HCT116 (cell line): ENCODE measurements around the gene TRMT1. TPM values are rescaled to one million over a fixed set of nuclear protein-coding genes. Genes with fewer than 3 reads are reported as not detected.

Source experiments
- ATAC-seq: fragments of 200-7000 bp; cut with Tn5 transposase; 2 replicates; pipeline ENCODE4 v1.9.1; 2020; ENCODE audit warnings: mild to moderate bottlenecking, moderate library complexity
- BruUV-seq: library from RNA; stranded (reverse); fragments of 400-500 nt; replicated peaks from 2 replicates; lab custom pipeline; 2021; lab: Mats Ljungman, UMichigan
- CTCF ChIA-PET: fragments of 300-600 bp; sonication (Branson Sonifier 250); formaldehyde crosslinking; loops from one replicate; lab custom pipeline; 2021; ENCODE audit warnings: antibody characterized with exemption; lab: Charles Lee
- POLR2A ChIA-PET: fragments of 300-600, 350-600 bp; sonication (Branson Sonifier 250); formaldehyde crosslinking; loops from one replicate; lab custom pipeline; 2021; ENCODE audit warnings: antibody characterized with exemption; lab: Charles Lee
- RAD21 ChIA-PET, 2 experiments: fragments of 300-600 bp; sonication (Branson Sonifier 250); formaldehyde crosslinking; loops; one replicate each; lab custom pipeline; 2023; ENCODE audit warnings: low total read pairs in 2 of 2; ENCODE audit not compliant: uncharacterized antibody in 2 of 2, unreplicated experiment in 2 of 2, low non-redundant PET in 1 of 2; lab: Charles Lee
- DNase-seq: peaks from one replicate; pipeline ENCODE4 v3.0.0-alpha.2; 2010; ENCODE audit warnings: low read depth, low spot score
- H2AFZ ChIP-seq: fragments of 200-600 bp; shearing (Covaris generic), sonication (generic); 2 replicates; pipeline ENCODE4 v1.6.1; 2017; ENCODE audit warnings: low read depth, mixed run types, mixed read lengths, antibody characterized with exemption, low read length; ENCODE audit not compliant: poor library complexity, severe bottlenecking
- H3K27ac ChIP-seq: 2 replicates; pipeline ENCODE4 v1.5.1; 2012; ENCODE audit warnings: low read depth, low read length
- H3K27me3 ChIP-seq: fragments of 200-600 bp; sonication (generic); 2 replicates; pipeline ENCODE4 v1.6.1; 2016; ENCODE audit warnings: mixed run types, low read length, mixed read lengths; ENCODE audit not compliant: insufficient read depth
- H3K36me3 ChIP-seq, 2 experiments: fragments of 200-500 bp in 1 of 2; fragments of 200-600 bp in 1 of 2; sonication (Bioruptor generic) in 1 of 2; sonication (generic) in 1 of 2; 2 replicates each; pipeline versions ENCODE4 v1.5.1 to v1.6.1; 2014 to 2016; ENCODE audit warnings: low read length in 2 of 2, inconsistent platforms in 1 of 2, mixed read lengths in 1 of 2, mixed run types in 1 of 2; ENCODE audit not compliant: insufficient read depth in 2 of 2, control insufficient read depth in 1 of 2
- H3K4me1 ChIP-seq, 2 experiments: fragments of 200-600 bp in 1 of 2; sonication (generic) in 1 of 2; 2 replicates each; pipeline versions ENCODE4 v1.5.1 to v1.6.1; 2012 to 2017; ENCODE audit warnings: low read length in 2 of 2, inconsistent platforms in 1 of 2, mild to moderate bottlenecking in 1 of 2, mixed read lengths in 1 of 2, mixed run types in 1 of 2, moderate library complexity in 1 of 2; ENCODE audit not compliant: insufficient read depth in 2 of 2, control insufficient read depth in 1 of 2
- H3K4me2 ChIP-seq: fragments of 200-600 bp; sonication (generic); 2 replicates; pipeline ENCODE4 v1.6.1; 2017; ENCODE audit warnings: mixed run types, low read length, mixed read lengths
- H3K4me3 ChIP-seq, 2 experiments: fragments of 200-600 bp in 1 of 2; sonication (generic) in 1 of 2; replicated peaks in 1 of 2; 2 replicates each; pipeline ENCODE4 v1.5.1; 2011 to 2016; ENCODE audit warnings: low read length in 2 of 2, control low read depth in 1 of 2, low read depth in 1 of 2, mild to moderate bottlenecking in 1 of 2, mixed read lengths in 1 of 2, mixed run types in 1 of 2
- H3K79me2 ChIP-seq: fragments of 200-600 bp; sonication (generic); 2 replicates; pipeline ENCODE4 v1.6.1; 2017; ENCODE audit warnings: mild to moderate bottlenecking, mixed run types, low read length, moderate library complexity, mixed read lengths; ENCODE audit not compliant: insufficient read depth
- H3K9ac ChIP-seq: fragments of 200-600 bp; sonication (generic); 2 replicates; pipeline ENCODE4 v1.6.1; 2016; ENCODE audit warnings: low read length, mixed read lengths
- H3K9me2 ChIP-seq: fragments of 200-600 bp; sonication (generic), shearing (Covaris generic); 2 replicates; pipeline ENCODE4 v1.6.1; 2017; ENCODE audit warnings: mixed run types, mild to moderate bottlenecking, moderate library complexity; ENCODE audit not compliant: insufficient read depth
- H3K9me3 ChIP-seq, 2 experiments: fragments of 200-500 bp in 1 of 2; fragments of 200-600 bp in 1 of 2; sonication (Bioruptor generic) in 1 of 2; sonication (generic) in 1 of 2; 2 replicates each; pipeline ENCODE4 v1.6.1; 2014 to 2017; ENCODE audit warnings: low read length in 2 of 2, mixed read lengths in 2 of 2, inconsistent platforms in 1 of 2, low read depth in 1 of 2, mild to moderate bottlenecking in 1 of 2, mixed run types in 1 of 2, moderate library complexity in 1 of 2; ENCODE audit not compliant: control insufficient read depth in 1 of 2, insufficient read depth in 1 of 2
- H4K20me1 ChIP-seq: fragments of 200-600 bp; sonication (generic), shearing (Covaris generic); 2 replicates; pipeline ENCODE4 v1.6.1; 2017; ENCODE audit warnings: mixed run types, mild to moderate bottlenecking, moderate library complexity; ENCODE audit not compliant: insufficient read depth
- CBX3 ChIP-seq: IDR thresholded peaks from 2 replicates; pipeline ENCODE4 v1.6.1; 2012; ENCODE audit warnings: low read depth
- CEBPB ChIP-seq: IDR thresholded peaks from 2 replicates; pipeline ENCODE4 v1.6.1; 2012; ENCODE audit warnings: low read depth
- CTCF ChIP-seq, 3 experiments: fragments of 200-600 bp in 1 of 3; sonication (generic) in 1 of 3; IDR thresholded peaks in 2 of 3; conservative IDR thresholded peaks in 1 of 3; 2 replicates each; pipeline ENCODE4 v1.5.1; 2012 to 2017; ENCODE audit warnings: low read depth in 2 of 3, low read length in 2 of 3, antibody characterized with exemption in 1 of 3, borderline replicate concordance in 1 of 3, control low read depth in 1 of 3, mild to moderate bottlenecking in 1 of 3, mixed read lengths in 1 of 3, mixed run types in 1 of 3, moderate library complexity in 1 of 3; ENCODE audit not compliant: insufficient read depth in 1 of 3
- EGR1 ChIP-seq: IDR thresholded peaks from 2 replicates; pipeline ENCODE4 v1.6.1; 2012; ENCODE audit warnings: low read depth
- ELF1 ChIP-seq: IDR thresholded peaks from 2 replicates; pipeline ENCODE4 v1.6.1; 2012; ENCODE audit warnings: low read depth, borderline replicate concordance
- EZH2phosphoT487 ChIP-seq: fragments of 200-600 bp; IDR thresholded peaks from 2 replicates; pipeline ENCODE4 v1.6.1; 2018; ENCODE audit warnings: antibody characterized with exemption, borderline replicate concordance
- FOSL1 ChIP-seq: IDR thresholded peaks from 2 replicates; pipeline ENCODE4 v1.6.1; 2012; ENCODE audit warnings: low read depth
- RAD21 ChIP-seq: IDR thresholded peaks from 2 replicates; pipeline ENCODE4 v1.6.1; 2012; ENCODE audit warnings: low read depth, mild to moderate bottlenecking
- SIN3A ChIP-seq: IDR thresholded peaks from 2 replicates; pipeline ENCODE4 v1.6.1; 2012; ENCODE audit warnings: low read depth
- YY1 ChIP-seq: IDR thresholded peaks from 2 replicates; pipeline ENCODE4 v1.6.1; 2011; ENCODE audit warnings: low read length, low read depth, moderate library complexity, mild to moderate bottlenecking; ENCODE audit not compliant: insufficient replicate concordance; ENCODE audit errors: extremely low read depth
- ZBTB33 ChIP-seq: IDR thresholded peaks from 2 replicates; pipeline ENCODE4 v1.6.1; 2011; ENCODE audit warnings: mild to moderate bottlenecking, low read length, moderate library complexity; ENCODE audit not compliant: insufficient replicate concordance; ENCODE audit errors: extremely low read depth
- ZFX ChIP-seq: fragments of 450-650 bp; IDR thresholded peaks from 2 replicates; pipeline ENCODE4 v1.6.1; 2017
- intact Hi-C: fragments of 100-400 bp; cut with micrococcal nuclease; formaldehyde crosslinking; loops from 2 replicates; pipeline ENCODE4 v1.10.0; 2022
- total RNA-seq: library from RNA; stranded (reverse); gene quantifications from one replicate; pipeline ENCODE4 v1.2.1, GENCODE V29; 2021; ENCODE audit not compliant: unreplicated experiment

The TRMT1 gene
- total RNA-seq, 1 experiment from 2014 or later: 84.4 TPM

GRCh38 chr19:13066933-13067807 lies 49.4 kb downstream of the TRMT1 start:
- H3K27me3 ChIP-seq: no peaks in the 10 kb centered on the region

More at GRCh38 chr19:13066933-13067807, 49.4 kb downstream of the TRMT1 start:
- TF ChIP-seq CEBPB: no peak
- TF ChIP-seq EGR1: no peak
- TF ChIP-seq RAD21: no peak
- no peak for TF ChIP-seq CTCF (IDR thresholded peaks at IDR 0.05 in 2 of 3, conservative IDR thresholded peaks at IDR 0.05 in 1 of 3; ENCODE audit: borderline replicate concordance in 1 of 3, insufficient read depth in 1 of 3, low read depth in 2 of 3, low read length in 2 of 3)
- no peak for TF ChIP-seq FOSL1
- no peak for TF ChIP-seq EZH2phosphoT487
- no peak for TF ChIP-seq SIN3A
- TF ChIP-seq YY1: no peak
- TF ChIP-seq ELF1: no peak
- TF ChIP-seq ZFX: no peak
- no peak for TF ChIP-seq ZBTB33
- TF ChIP-seq CBX3: no peak
- POLR2A ChIA-PET: no interaction called here
- no peak for ATAC-seq
- H3K36me3 ChIP-seq: no peaks in the 10 kb centered on the region
- H3K4me2 ChIP-seq: no peak overlapping the region
- no peaks in the 10 kb centered on the region for H3K9me3 ChIP-seq
- intact Hi-C loops: no loop called here
- no peak overlapping the region for H3K4me3 ChIP-seq
- BruUV-seq: no TSS peak
- DNase-seq: no peak
- H3K79me2 ChIP-seq: no peaks in the 10 kb centered on the region
- H2AFZ ChIP-seq: no peak overlapping the region
- RAD21 ChIA-PET: interaction anchor here in 1 of 2 experiments (0.7 kb wide), 1 partner anchor 27 kb away, joined by 3 read pairs; no protein-coding TSS in a partner anchor
- CTCF ChIA-PET: no interaction called here
- H4K20me1 ChIP-seq: no peaks in the 10 kb centered on the region
- H3K27ac ChIP-seq: no peak overlapping the region
- H3K9ac ChIP-seq: no peak overlapping the region
- H3K9me2 ChIP-seq: no peaks in the 10 kb centered on the region
- H3K4me1 ChIP-seq: no peaks in the 10 kb centered on the region
